ENCODE measurements around the gene KLKB1. TPM values are rescaled to one million over a fixed set of nuclear protein-coding genes. Genes with fewer than 3 reads are reported as not detected.

KLKB1 gene
- total RNA-seq, 1 donor from 2014 or later = not detected

- no peak for DNase-seq (ENCODE audit: low spot score in 2 of 2, unreplicated experiment in 2 of 2)
- H3K4me3 Mint-ChIP-seq = no peak overlapping the region
- no peak overlapping the region for H3K27ac Mint-ChIP-seq
- TF ChIP-seq CTCF (IDR thresholded peaks at IDR 0.05; ENCODE audit: unreplicated experiment) = no peak
- H3K27me3 Mint-ChIP-seq (ENCODE audit: low read depth) = no peaks in the 10 kb centered on the region
- peaks cover 12% of the 10 kb centered on the region for H3K4me1 Mint-ChIP-seq
- H3K36me3 Mint-ChIP-seq = peaks cover 7% of the 10 kb centered on the region
- peaks cover 13% of the 10 kb centered on the region for H3K9me3 Mint-ChIP-seq
These were observed 22.2 kb upstream of the KLKB1 start for GRCh38 chr4:186205156-186205555.

GRCh38 chr4:186216465-186217024, 10.8 kb upstream of the KLKB1 start:
- no peak overlapping the region for H3K4me3 Mint-ChIP-seq

GRCh38 chr4:186217733-186218293, 9.5 kb upstream of the KLKB1 start:
- Mint-ChIP-seq H3K36me3 (no peaks in the 10 kb centered on the region), H3K4me1 (peaks cover 17% of the 10 kb centered on the region), H3K27me3 (ENCODE audit: low read depth) (peaks cover 22% of the 10 kb centered on the region), H3K4me3 (no peak overlapping the region), H3K9me3 (peaks cover 18% of the 10 kb centered on the region), H3K27ac (no peak overlapping the region)
- TF ChIP-seq CTCF (IDR thresholded peaks at IDR 0.05; ENCODE audit: unreplicated experiment) = no peak
- DNase-seq (ENCODE audit: low spot score in 2 of 2, unreplicated experiment in 2 of 2) = no peak

More at GRCh38 chr4:186216465-186217024, 10.8 kb upstream of the KLKB1 start:
- Mint-ChIP-seq H3K27ac (no peak overlapping the region), H3K4me1 (peaks cover 17% of the 10 kb centered on the region), H3K9me3 (peaks cover 6% of the 10 kb centered on the region), H3K36me3 (no peaks in the 10 kb centered on the region), H3K27me3 (ENCODE audit: low read depth) (peaks cover 26% of the 10 kb centered on the region)
- DNase-seq (ENCODE audit: low spot score in 2 of 2, unreplicated experiment in 2 of 2) = no peak
- TF ChIP-seq CTCF (IDR thresholded peaks at IDR 0.05; ENCODE audit: unreplicated experiment) = no peak

GRCh38 chr4:186221624-186222023, 5.7 kb upstream of the KLKB1 start:
- peaks cover 44% of the 10 kb centered on the region for H3K9me3 Mint-ChIP-seq
- no peak overlapping the region for H3K27ac Mint-ChIP-seq
- TF ChIP-seq CTCF (IDR thresholded peaks at IDR 0.05; ENCODE audit: unreplicated experiment) = no peak

GRCh38 chr4:186225848-186226247, 1.5 kb upstream of the KLKB1 start:
- Mint-ChIP-seq H3K27ac (no peak overlapping the region), H3K4me1 (peaks cover 12% of the 10 kb centered on the region), H3K4me3 (no peak overlapping the region), H3K9me3 (peaks cover 49% of the 10 kb centered on the region), H3K27me3 (ENCODE audit: low read depth) (peaks cover 5% of the 10 kb centered on the region), H3K36me3 (peaks cover 21% of the 10 kb centered on the region)
- TF ChIP-seq CTCF (IDR thresholded peaks at IDR 0.05; ENCODE audit: unreplicated experiment) = no peak
- DNase-seq (ENCODE audit: low spot score in 2 of 2, unreplicated experiment in 2 of 2) = no peak

More at GRCh38 chr4:186221624-186222023, 5.7 kb upstream of the KLKB1 start:
- Mint-ChIP-seq H3K27me3 (ENCODE audit: low read depth) (peaks cover 8% of the 10 kb centered on the region), H3K4me1 (peaks cover 8% of the 10 kb centered on the region), H3K4me3 (no peak overlapping the region), H3K36me3 (peaks cover 18% of the 10 kb centered on the region)
- no peak for DNase-seq (ENCODE audit: low spot score in 2 of 2, unreplicated experiment in 2 of 2)

All from mesothelial cell of epicardium (in vitro differentiated cells).